K562 (cell line): Measurements from ENCODE around the gene MPG. TPM values are rescaled to one million over a fixed set of nuclear protein-coding genes. Genes with fewer than 3 reads are reported as not detected.
A peak's percentile ranks its signal among the peaks of the same experiment; 100 is the strongest.

ENCODE experiments used
- ATAC-seq: fragments of 200-7000 bp; cut with Tn5 transposase; 3 replicates; pipeline ENCODE4 v1.9.1; 2020; ENCODE audit warnings: moderate library complexity
- BruUV-seq: library from RNA; stranded (reverse); fragments of 400-500 nt; replicated peaks from 2 replicates; lab custom pipeline; 2021; lab: Mats Ljungman, UMichigan
- CTCF ChIA-PET: fragments of 300-600 bp; formaldehyde crosslinking; extraction: SDS; loops from one replicate; lab custom pipeline; 2021; ENCODE audit warnings: low intra/inter-chr PET ratio; lab: Yijun Ruan, JAX
- POLR2A ChIA-PET: fragments of 300-600, 350-650 bp; sonication (Branson Sonifier 250); formaldehyde crosslinking; extraction: SDS; loops from one replicate; lab custom pipeline; 2021; ENCODE audit warnings: antibody characterized with exemption, inconsistent platforms; lab: Yijun Ruan, JAX
- DNase-seq, 4 experiments: peaks; one replicate each; pipeline versions ENCODE4 v3.0.0 to v3.0.0-alpha.2; 2011 to 2018; ENCODE audit warnings: low spot score in 3 of 4, mixed read lengths in 3 of 4; ENCODE audit errors: extremely low read depth in 1 of 4
- FAIRE-seq: peaks from 2 replicates; lab custom pipeline; 2011; peaks lifted over from hg19 to GRCh38; lab: Jason Lieb, UNC
- H2AFZ ChIP-seq: 2 replicates; pipeline ENCODE4 v1.6.0; 2011; ENCODE audit warnings: low read depth, low read length, control low read depth, inconsistent platforms
- H3K27ac ChIP-seq: fragments of 200-600 bp; 3 replicates; pipeline ENCODE4 v1.8.0; 2011; ENCODE audit warnings: low read depth, mild to moderate bottlenecking, control low read depth, inconsistent platforms, low read length, moderate library complexity, mixed read lengths; ENCODE audit errors: extremely low read depth
- H3K27me3 ChIP-seq, 2 experiments: fragments of 300-600 bp in 1 of 2; 2 replicates in 1 of 2; 3 replicates in 1 of 2; pipeline versions ENCODE4 v1.6.0 to v1.8.0; 2011; ENCODE audit warnings: inconsistent platforms in 2 of 2, low read length in 2 of 2, mild to moderate bottlenecking in 1 of 2, mixed read lengths in 1 of 2, moderate library complexity in 1 of 2; ENCODE audit not compliant: control insufficient read depth in 2 of 2, insufficient read depth in 2 of 2
- H3K36me3 ChIP-seq: fragments of 300-600 bp; 3 replicates; pipeline ENCODE4 v1.8.0; 2011; ENCODE audit warnings: mild to moderate bottlenecking, low read length, inconsistent platforms; ENCODE audit not compliant: control insufficient read depth, insufficient read depth
- H3K4me1 ChIP-seq, 2 experiments: fragments of 200-600 bp in 1 of 2; replicated peaks in 1 of 2; 2 replicates in 1 of 2; 3 replicates in 1 of 2; pipeline versions ENCODE4 v1.5.1 to v1.8.0; 2011; ENCODE audit warnings: inconsistent platforms in 2 of 2, low read length in 2 of 2, mild to moderate bottlenecking in 1 of 2, mixed read lengths in 1 of 2, moderate library complexity in 1 of 2; ENCODE audit not compliant: control insufficient read depth in 2 of 2, insufficient read depth in 2 of 2
- H3K4me2 ChIP-seq: 2 replicates; pipeline ENCODE4 v1.6.1; 2011; ENCODE audit warnings: low read length, control low read depth, inconsistent platforms, mixed read lengths; ENCODE audit not compliant: insufficient read depth
- H3K4me3 ChIP-seq: fragments of 200-600 bp; sonication (generic), shearing (Covaris generic); 2 replicates; pipeline ENCODE4 v1.5.1; 2016; ENCODE audit warnings: control low read depth, inconsistent platforms
- H3K79me2 ChIP-seq: fragments of 200-600 bp; 3 replicates; pipeline ENCODE4 v1.8.0; 2011; ENCODE audit warnings: low read length, inconsistent platforms; ENCODE audit not compliant: control insufficient read depth, insufficient read depth
- H3K9ac ChIP-seq, 2 experiments: 2 replicates each; pipeline versions ENCODE4 v1.6.0 to v1.6.1; 2011; ENCODE audit warnings: low read depth in 2 of 2, low read length in 2 of 2, control low read depth in 1 of 2, inconsistent platforms in 1 of 2, mild to moderate bottlenecking in 1 of 2, mixed read lengths in 1 of 2; ENCODE audit not compliant: insufficient read depth in 1 of 2
- H3K9me1 ChIP-seq: one replicate; pipeline ENCODE4 v1.6.0; 2011; ENCODE audit warnings: inconsistent platforms, mild to moderate bottlenecking, low read length, moderate library complexity; ENCODE audit not compliant: control insufficient read depth, insufficient read depth
- H3K9me3 ChIP-seq: replicated peaks from 2 replicates; pipeline ENCODE4 v1.5.1; 2011; ENCODE audit warnings: low read depth, low read length, inconsistent platforms; ENCODE audit not compliant: control insufficient read depth, insufficient read depth
- H4K20me1 ChIP-seq: replicated peaks from 2 replicates; pipeline ENCODE4 v1.6.1; 2011; ENCODE audit warnings: low read length, inconsistent platforms, mixed read lengths; ENCODE audit not compliant: control insufficient read depth, insufficient read depth
- KDM5B ChIP-seq: fragments of 200-600 bp; sonication (generic); IDR thresholded peaks from 2 replicates; pipeline ENCODE4 v1.6.1; 2012; ENCODE audit warnings: low read depth, mild to moderate bottlenecking, moderate library complexity, low read length, control low read depth, inconsistent platforms; ENCODE audit not compliant: insufficient replicate concordance
- WGBS: fragments of 100-300 bp; shearing (Covaris generic); methylation state at CpG from one replicate; pipeline ENCODE4 v1.1.6; 2016; ENCODE audit warnings: low coverage, mixed read lengths; ENCODE audit not compliant: insufficient coverage; ENCODE audit errors: missing lambda C conversion rate; 5-methylcytosine and 5-hydroxymethylcytosine counted together
- in situ Hi-C: fragments of 300-500 bp; cut with MboI; formaldehyde crosslinking; loops from 4 replicates; pipeline ENCODE4 v1.15.0; 2018; ENCODE audit warnings: inconsistent platforms, mixed read lengths
- intact Hi-C: fragments of 100-400 bp; cut with micrococcal nuclease; formaldehyde crosslinking; loops from 2 replicates; pipeline ENCODE4 v1.14.2; 2022
- polyA plus RNA-seq, 8 experiments: library from polyadenylated mRNA; depleted of rRNA in 4 of 8; stranded (reverse) in 5 of 8; unstranded in 3 of 8; fragments of >200 nt; fragmentation: Nextera tagmentation in 2 of 8; fragmentation: Illumina TruSeq in 1 of 8; extraction: Ambion mirVana in 2 of 8; extraction: Trizol in 1 of 8; gene quantifications; 2 replicates each; pipeline versions ENCODE4 v1.2.1 to v1.2.3, GENCODE V29; 2011 to 2014; ENCODE audit warnings: inconsistent platforms in 1 of 8, missing spikeins in 1 of 8
- total RNA-seq, 7 experiments: library from RNA; depleted of rRNA in 6 of 7; stranded (reverse); fragments of >200 nt in 6 of 7; fragmentation: Illumina TruSeq in 2 of 7; extraction: Trizol in 2 of 7; gene quantifications; 2 replicates each; pipeline versions ENCODE4 v1.2.1 to v1.2.3, GENCODE V29; 2011 to 2021; ENCODE audit warnings: low replicate concordance in 1 of 7
- TF ChIP-seq, protein P1 (sequence below): fragments of 250-450 bp; sonication (Bioruptor Pico); IDR thresholded peaks from 2 replicates; pipeline ENCODE4 v1.5.0; 2021; ENCODE audit warnings: mild to moderate bottlenecking, moderate library complexity

MPG gene
- total and polyA plus RNA-seq, 9 of the 15 experiments (the other 6 are each of a cell fraction or from before 2014, with no cell fraction given) = 0.42 to 226 (median 36.2) TPM

DNA sequence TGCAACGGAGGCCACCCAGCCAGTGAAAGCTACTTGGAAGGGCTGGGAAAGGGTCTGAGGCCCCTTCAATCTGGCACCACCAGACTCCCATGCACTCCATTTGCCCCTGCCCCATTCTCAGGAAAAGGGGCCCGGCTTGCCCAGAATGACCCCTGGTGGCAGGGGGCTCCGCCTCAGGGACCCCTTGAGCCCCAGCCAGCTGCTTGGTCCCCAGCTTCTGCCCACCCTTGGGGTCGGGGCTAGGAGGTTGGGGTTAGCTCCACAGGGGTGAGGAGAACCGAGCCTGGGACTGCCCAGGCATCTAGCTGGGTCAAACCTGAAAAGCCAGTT lies 6.8 kb upstream of the MPG start:
- peak overlapping the region in 1 of 2 experiments; percentile 91; a peak in 2 of 4 replicates for H3K9ac ChIP-seq
- no peaks in the 10 kb centered on the region for H3K36me3 ChIP-seq
- CTCF ChIA-PET = no interaction called here
- H3K9me1 ChIP-seq = peaks cover 3% of the 10 kb centered on the region
- no peak overlapping the region for H2AFZ ChIP-seq
- DNase-seq = no peak
- H3K4me3 ChIP-seq = no peak overlapping the region
- H3K4me1 ChIP-seq = peaks cover 18 to 71% of the 10 kb centered on the region in 2 experiments
- no peaks in the 10 kb centered on the region for H3K79me2 ChIP-seq
- no peak for ATAC-seq
- H3K4me2 ChIP-seq = peak overlapping the region; percentile 76; the same call in 1 of the 2 replicates
- intact Hi-C loops = no loop called here
- FAIRE-seq = no peak
- in situ Hi-C loops = no loop called here
- no peak overlapping the region for H3K27ac ChIP-seq
- POLR2A ChIA-PET = interaction anchor here (0.6 to 4.4 kb wide), 5 partner anchors 11 to 22 kb away, joined by 3 to 18 read pairs (median 4); partner anchors contain the start of genes POLR3K and SNRNP25
- BruUV-seq = no TSS peak
- peaks cover 13% of the 10 kb centered on the region for H4K20me1 ChIP-seq
- no peaks in the 10 kb centered on the region for H3K27me3 ChIP-seq
- H3K9me3 ChIP-seq = no peaks in the 10 kb centered on the region; the same call in 1 of the 2 replicates
- 63% methylated on average over 2 of the region's 5 CpGs for WGBS
- peak; percentile 7 for TF ChIP-seq KDM5B
- TF ChIP-seq, protein P1, sequence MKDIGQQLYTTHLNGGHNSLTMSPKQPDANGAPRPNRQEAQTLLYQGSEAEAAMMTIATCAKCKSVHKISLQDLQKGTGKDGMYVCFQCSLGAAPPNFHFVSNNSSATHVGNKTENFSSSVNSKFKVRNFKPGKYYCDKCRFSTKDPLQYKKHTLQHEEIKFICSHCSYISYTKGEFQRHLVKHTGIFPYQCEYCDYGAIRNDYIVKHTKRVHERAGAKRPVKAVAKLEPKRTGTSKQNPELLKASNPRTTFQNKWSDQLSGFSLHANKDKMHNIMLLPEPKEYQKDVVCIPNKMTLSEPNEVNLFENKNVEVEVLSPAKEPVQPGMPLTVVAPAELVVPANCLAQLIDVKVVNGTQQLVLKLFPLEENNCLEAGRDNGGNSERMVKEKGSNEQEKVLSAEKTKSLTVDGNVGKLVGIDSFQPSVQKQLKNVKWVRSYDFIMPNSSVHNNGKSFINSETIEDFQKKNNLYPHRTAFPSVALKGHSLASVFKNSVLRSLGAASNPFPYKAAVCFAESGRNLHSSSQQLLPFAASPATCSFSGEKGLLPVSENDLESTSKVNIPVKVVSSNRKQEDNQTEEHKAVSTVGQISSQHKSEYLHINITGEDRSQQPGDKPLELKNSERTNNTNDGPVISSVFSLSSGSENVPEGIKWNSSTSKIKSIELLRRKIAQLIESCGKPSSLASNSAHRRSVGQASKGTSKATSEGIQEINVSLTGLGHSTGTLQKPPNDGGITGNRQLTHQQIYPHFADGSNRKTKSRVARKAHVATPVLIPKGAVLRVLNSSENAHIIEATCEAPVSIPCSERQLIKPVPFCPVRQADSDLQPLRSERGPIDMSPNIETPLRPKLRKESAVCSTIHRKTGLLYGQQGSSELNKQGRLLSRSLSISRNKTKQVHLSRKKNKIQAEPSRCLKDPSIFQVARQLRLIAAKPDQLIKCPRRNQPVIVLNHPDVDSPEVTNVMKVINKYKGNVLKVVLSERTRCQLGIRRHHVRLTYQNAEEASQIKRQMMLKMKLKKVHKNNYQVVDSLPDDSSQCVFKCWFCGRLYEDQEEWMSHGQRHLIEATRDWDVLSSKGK (CRISPR knock-in tag) = no peak
